NCI-H510A (cell line): ENCODE data around the gene NCS1.

Experiments
- DNase-seq: peaks from one replicate; lab custom pipeline; 2025; lab: John Stamatoyannopoulos, UW

The NCS1 gene

GRCh38 chr9:130194378-130194932 lies 22.3 kb downstream of the NCS1 start:
- DNase-seq: no peak

- no peak for DNase-seq
Observed at GRCh38 chr9:130195638-130196037, 23.4 kb downstream of the NCS1 start.

DNA sequence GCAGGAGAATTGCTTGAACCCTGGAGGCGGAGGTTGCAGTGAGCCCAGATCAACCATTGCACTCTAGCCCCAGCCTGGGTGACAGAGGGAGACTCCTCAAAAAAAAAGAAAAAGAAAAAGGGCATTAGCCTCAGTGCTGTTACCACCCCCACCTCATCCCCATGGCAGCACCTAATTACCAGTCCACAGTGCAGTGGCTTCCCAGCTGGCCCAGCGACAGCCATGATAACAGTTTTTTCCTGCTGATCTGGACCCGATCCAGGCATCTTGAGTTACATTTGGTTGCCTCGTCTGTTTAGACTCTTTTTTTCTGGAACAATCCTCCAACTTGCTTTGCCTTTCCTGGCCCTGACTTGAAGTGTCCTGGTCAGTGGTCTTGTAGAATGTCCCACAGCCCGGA lies 24.4 kb downstream of the NCS1 start:
- no peak for DNase-seq

GRCh38 chr9:130197386-130197785 lies 25.2 kb downstream of the NCS1 start:
- no peak for DNase-seq

DNA sequence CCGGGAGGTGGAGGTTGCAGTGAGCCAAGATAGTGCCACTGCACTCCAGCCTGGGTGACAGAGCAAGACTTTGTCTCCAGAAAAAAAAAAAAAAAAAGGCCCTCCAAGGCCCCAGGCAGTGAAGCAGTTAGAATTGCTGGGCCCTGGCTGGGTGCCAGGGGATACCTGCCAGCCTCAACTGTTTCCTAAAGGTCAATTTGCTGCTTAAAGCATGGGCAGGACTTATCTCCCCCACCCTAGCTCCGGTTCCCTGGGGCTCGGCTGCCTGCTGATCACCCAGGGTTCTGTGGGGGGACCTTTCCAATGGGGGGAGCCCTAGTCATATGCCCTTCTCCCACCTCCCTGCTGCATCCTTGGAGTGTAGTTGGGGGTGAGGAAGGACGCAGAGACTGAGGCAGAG lies 25.7 kb downstream of the NCS1 start:
- no peak for DNase-seq

DNA sequence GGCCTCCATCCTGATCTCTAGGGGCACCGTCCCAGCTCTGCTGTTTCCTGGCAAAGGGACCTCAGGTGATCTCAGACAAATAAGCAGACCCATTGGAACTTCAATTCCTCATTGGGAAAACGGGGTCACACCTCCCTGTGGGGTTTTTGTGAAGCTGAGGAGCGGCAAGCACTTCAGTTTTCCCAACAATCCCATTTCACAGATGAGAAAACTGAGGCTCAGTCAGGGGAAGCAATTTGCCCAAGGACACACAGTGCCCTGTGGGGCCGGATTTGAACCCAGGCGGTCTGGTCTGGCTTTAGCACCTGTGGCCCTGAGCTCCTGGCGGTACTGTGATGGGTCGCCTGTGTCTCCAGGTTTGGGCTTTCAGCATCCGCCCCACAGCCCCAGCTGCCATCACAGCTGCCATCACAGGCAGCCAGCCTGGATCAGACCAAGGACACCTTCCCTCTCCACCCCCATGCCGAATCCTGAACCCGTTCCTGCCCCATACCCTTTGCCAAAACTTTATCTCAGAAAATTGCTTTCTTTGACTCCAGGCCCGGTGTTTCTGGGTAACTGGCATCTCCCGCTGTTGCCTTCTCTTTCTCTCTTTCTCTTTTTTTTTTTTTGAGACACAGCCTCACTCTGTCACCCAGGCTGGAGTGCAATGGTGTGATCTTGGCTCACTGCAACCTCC lies 26.4 kb downstream of the NCS1 start:
- no peak for DNase-seq

DNA sequence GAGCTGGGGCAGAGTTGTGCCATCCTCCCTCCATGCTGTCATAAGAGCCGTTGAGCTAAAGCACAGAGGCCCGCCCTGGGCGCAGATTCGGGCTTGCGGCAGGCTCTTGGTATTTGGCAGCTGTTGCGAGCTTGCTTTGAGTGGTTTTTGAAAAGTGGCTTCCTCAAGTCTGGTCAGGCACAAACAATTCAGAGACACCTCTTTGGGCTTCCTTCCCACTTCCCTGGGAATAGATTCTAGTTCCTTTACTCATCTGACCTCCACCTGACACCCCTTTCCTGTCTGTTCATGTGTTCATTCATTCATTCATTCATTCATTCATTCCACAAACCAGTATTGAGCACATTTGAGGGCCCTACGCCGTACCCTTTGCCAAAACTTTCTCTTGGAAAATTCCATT lies 27.4 kb downstream of the NCS1 start:
- DNase-seq: no peak

DNA sequence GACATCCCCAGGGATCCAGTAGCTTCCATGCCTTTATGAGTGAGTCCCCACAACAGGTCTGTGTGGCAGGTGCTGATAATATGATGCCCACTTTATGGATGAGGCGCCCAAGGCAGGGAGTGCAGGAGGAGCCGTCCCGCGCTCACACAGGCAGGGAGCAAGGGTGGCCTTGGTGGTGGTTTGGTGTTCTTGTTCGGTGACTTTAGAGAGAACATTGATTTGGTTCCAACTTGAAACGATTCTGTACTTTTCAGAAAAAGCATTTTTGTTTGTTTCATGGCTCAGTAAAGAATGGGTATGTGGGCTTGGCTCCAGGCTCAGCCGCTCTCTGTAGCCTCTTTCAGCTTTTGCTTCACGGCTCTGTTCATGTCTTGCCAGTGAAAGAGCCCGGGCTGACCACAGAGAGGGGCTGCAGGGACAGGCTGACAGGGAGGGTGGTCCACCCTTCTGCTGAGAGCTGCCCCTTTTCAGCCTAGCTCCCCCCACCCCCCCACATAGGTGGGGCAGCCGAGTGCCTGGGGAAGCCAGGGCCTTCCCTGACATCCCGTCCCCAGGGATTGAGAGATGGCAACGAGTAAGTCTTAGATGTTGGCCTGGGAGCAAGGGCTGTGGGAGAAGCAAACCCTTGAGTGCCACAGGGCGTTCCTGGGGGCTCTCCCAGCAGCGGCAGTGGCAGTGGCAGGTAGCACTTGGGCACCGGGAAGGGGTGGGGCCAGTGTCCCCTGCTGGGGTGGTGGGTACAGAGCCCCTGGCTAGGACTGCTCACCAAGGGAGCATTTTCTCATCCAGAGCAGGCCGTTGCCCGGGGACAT lies 28.0 kb downstream of the NCS1 start:
- DNase-seq: no peak

- DNase-seq: no peak
Observed at GRCh38 chr9:130201399-130201873, 29.2 kb downstream of the NCS1 start.

- DNase-seq: no peak
Observed at GRCh38 chr9:130201974-130202373, 29.8 kb downstream of the NCS1 start.

DNA sequence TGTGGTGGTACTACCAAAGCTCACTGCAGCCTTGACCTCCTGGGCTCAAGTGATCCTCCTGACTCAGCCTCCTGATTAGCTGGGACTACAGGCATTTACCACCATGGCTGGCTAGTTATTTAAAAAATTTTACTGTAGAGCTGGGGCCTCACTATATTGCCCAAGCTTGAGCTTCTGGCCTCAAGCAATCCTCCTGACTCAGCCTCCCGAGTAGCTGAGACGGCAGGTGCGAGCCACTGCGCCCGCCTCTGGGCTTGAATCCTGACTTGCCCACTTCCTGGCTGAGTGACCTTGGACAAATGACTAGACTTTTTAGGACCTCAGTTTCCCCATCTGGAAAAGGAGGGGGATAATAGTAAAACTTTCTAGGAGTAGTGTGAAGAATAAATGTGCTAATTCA lies 32.1 kb downstream of the NCS1 start:
- DNase-seq: no peak

DNA sequence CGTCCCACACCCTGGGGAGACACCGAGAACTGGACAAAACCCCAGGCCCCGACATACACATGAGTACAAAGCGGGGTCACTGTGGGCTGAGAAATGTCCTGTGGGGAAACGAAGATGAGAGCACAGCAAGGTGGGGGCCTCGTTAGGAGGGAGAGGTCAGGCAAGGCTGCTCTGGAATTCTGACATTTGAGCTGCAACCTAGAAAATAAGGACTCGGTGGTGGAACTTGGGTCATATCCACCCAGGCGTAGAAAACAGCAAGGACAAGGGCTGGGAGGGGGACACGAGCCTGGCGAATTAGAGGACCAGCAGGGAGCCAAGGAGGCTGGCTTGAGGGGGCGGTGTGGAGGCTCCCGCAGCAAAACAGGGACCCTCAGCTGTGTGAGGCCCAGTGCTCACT lies 32.8 kb downstream of the NCS1 start:
- no peak for DNase-seq

DNA sequence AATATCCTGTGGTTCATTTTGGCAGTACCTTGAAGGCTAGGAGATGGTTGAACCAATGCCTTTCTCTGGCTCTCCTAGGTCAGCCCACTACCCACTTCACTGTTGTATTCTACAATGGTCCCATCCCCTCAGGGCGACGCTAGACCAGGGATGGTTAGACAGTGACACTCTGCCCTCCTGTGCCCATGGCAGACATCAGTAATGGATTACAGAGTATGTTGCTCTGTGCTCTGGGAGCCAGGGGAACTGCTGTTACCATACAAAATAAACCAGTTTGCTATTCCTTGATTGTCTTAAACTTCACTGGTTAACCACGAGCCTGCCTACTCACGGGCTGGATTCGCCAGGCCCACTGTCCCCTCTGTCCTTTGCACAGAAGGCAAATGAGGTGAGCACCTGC lies 33.7 kb downstream of the NCS1 start:
- no peak for DNase-seq

- no peak for DNase-seq
Observed at GRCh38 chr9:130206579-130206978, 34.4 kb downstream of the NCS1 start.

- DNase-seq: no peak
Observed at GRCh38 chr9:130207241-130207992, 35.2 kb downstream of the NCS1 start.

- DNase-seq: no peak
Observed at GRCh38 chr9:130208600-130209347, 36.6 kb downstream of the NCS1 start.

GRCh38 chr9:130209422-130209821 lies 37.2 kb downstream of the NCS1 start:
- no peak for DNase-seq

DNA sequence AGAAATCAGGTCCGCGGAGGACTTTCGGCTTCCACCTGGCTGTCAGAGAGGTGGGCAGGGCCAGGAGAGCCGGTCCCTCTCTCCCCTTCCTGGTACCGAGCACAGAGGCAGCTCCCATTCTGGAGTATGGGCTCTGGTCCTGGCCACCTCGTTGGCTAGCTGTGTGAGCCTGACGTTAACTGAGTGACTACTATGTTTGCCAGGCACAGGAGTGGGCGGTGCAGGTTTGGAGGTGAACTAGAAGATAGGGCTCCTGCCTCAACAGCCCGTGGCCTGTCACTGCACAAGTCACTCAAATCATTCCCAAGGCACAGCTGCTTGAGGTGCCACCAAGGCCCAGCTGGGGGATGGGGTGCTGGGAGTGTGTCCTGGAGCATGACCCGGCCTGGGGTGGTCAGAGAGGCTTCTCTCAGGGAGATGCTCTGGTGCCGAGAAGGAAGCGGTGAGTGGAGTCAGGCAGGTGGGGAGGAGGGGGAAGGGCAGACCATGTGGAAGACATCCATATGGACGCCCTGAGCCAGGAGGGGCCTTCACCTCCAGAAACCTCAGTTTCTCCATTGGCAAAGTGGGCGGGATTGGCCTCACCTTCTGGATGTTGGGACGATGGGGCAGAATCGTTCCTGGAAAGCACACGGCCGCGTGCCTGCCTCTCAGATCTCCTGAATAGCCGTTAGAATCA lies 39.5 kb downstream of the NCS1 start:
- no peak for DNase-seq

DNA sequence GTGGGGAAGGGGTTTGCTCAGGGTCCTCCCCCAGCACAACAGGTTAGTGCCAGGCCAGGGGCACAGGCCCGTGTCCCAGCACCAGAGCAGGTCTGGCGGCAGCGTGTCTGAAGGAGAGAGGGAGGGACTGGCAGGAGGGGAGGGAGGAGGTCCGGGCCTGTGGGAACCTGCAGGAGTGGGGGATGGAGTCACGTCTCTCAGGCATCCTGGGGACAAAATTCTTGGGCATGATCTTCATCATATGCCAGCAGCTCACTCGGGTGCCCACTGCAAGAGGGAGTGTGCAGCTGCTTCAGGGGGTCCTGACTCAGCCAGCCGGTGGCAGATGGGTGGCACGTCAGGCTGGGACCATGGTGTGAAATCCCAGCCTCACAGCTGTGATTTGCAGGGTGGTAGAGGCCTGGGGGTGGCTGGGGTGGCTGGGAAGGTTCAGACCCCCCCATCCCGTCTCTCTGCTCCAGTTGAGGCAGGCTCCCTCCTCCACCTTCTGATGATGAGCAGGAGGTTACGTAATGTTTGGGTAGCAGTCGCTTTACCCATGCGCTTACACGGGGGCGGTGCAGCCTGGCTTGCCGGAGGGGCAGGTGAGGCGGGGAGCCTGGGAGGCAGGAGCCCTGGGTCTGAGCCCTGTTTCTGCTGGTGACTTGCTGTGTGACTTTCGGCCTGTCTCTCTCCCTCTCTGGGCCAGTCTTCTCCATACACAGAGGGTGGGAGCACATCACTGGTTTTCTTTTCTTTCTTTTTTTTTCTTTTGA lies 40.5 kb downstream of the NCS1 start:
- DNase-seq: no peak
